HT1080 (cell line): ENCODE data around the gene NACC1. TPM values are rescaled to one million over a fixed set of nuclear protein-coding genes. Genes with fewer than 3 reads are reported as not detected.

Experiments
- DNase-seq: peaks from one replicate; pipeline ENCODE4 v3.0.0-alpha.2; 2015; ENCODE audit warnings: low read depth
- polyA plus RNA-seq, 2 experiments: library from polyadenylated mRNA; depleted of rRNA; stranded (reverse); fragments of >200 nt; gene quantifications; 2 replicates each; pipeline ENCODE4 v1.2.3, GENCODE V29; 2015
- total RNA-seq: library from RNA; depleted of rRNA; stranded (reverse); fragments of >200 nt; shearing (Covaris generic); gene quantifications from 2 replicates; pipeline ENCODE4 v1.2.3, GENCODE V29; 2014; rRNA removed

Gene NACC1
- 126 and 181 TPM in 2 replicates for total RNA-seq
- 83.7 and 86.1 TPM in 2 replicates for polyA plus RNA-seq (2015; cell fraction: cytosol; rRNA removed)
- polyA plus RNA-seq (2015; cell fraction: nucleus; rRNA removed): 52.1 and 55.6 TPM in 2 replicates

- peak; percentile 84 for DNase-seq
These were observed at the start of gene NACC1 for GRCh38 chr19:13117772-13118423. Gene NACC1 (plus strand): TSS chr19:13118264. CDS start chr19:13135208, 16,944 bp downstream.

DNA sequence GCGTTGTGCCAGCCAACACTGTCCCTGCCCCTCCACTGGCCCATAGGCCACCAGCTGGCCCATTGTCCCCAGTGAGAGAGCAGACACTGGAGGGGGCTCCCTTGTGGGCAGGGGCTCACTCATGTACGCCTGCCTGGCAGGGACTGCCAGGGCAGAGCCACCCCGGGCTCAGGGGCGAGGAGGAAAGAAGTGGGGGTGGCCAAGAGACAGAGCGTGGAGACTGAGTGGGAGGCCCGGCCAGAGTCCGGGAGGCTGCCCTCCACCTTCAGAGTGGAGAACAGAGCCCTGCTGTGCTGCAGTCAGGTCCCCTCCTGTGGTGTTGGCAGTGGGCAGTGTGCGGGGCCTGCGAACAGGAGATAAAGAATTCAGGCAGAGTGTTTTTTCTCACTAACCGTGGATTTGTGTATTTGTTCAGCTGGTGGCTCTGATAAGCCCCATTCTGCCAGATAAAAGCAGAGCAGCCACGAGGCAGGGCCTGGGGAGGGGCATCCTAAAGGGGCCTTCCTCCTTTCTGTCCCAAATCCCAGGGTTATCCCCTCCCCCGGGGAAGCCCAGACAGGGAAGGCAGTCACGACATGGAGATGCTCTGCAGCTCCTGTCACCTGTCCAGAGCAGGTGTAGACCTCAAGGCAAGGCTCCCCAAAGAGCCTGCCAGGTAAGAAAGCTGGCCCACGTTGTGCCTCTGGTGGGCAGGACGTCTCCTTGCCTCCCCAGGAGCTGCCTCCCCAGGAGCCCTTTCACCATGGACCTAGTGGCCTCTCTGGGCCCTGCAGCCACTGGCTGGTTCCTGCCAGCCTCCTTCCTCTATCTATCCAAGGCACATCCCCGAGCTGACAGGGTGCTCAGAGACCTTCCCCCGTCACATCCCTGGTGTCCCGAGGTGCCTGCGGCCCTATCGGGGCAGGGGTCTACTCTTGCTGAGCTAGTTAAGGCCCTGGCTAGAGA, 48.4 kb upstream of the NACC1 start:
- DNase-seq: no peak

GRCh38 chr19:13070425-13071140, 47.5 kb upstream of the NACC1 start:
- DNase-seq: no peak

GRCh38 chr19:13071444-13072187, 46.4 kb upstream of the NACC1 start:
- DNase-seq: no peak

- no peak for DNase-seq
These were observed 45.7 kb upstream of the NACC1 start for GRCh38 chr19:13072188-13072908.

- DNase-seq: no peak
These were observed 44.8 kb upstream of the NACC1 start for GRCh38 chr19:13073263-13073662.

GRCh38 chr19:13074378-13074777, 43.7 kb upstream of the NACC1 start:
- DNase-seq: no peak

- no peak for DNase-seq
These were observed 41.7 kb upstream of the NACC1 start for GRCh38 chr19:13076320-13076719.

DNA sequence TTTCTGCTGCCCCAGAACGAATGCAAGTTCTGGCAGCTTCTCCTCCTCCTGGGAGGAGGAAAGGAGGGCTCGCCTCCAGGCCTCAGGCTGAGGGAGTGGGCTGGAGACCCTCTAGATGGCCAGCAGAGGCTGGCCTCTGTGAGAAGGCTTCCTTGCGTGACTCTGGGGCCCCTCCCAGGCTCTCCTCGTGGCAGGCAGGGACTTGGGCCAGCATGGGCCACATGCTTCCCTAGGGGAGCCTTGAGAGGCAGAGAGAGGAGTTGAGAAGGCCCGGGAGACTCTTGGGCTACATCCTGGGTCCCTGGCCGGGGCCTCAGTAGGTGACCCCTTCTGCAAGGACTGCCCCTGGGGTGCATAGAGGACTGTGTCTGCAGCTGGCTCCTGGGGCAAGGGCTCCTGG, 41.3 kb upstream of the NACC1 start:
- DNase-seq: no peak

DNA sequence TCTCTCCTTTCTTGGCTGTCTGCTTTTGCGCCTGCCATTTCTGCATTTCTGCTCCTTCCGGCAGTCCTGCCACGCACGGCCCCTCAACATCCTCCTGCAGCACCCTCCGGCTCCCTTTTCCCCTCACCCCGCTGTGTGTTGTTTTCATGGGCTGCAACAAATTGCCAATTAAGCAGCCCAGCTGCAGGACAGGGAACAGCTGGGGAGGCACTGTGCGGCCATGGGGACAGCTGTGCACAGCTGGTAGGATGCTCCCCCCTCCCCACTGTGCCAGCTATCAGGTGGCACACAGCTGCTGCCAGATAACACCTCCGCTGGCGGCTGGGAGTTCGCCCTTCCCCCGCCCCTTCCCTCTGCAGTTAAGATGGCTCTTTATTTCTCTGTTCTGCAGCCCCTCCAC, 40.8 kb upstream of the NACC1 start:
- DNase-seq: no peak

- DNase-seq: no peak
These were observed 39.7 kb upstream of the NACC1 start for GRCh38 chr19:13078381-13078780.

- no peak for DNase-seq
These were observed 39.0 kb upstream of the NACC1 start for GRCh38 chr19:13078897-13079541.

DNA sequence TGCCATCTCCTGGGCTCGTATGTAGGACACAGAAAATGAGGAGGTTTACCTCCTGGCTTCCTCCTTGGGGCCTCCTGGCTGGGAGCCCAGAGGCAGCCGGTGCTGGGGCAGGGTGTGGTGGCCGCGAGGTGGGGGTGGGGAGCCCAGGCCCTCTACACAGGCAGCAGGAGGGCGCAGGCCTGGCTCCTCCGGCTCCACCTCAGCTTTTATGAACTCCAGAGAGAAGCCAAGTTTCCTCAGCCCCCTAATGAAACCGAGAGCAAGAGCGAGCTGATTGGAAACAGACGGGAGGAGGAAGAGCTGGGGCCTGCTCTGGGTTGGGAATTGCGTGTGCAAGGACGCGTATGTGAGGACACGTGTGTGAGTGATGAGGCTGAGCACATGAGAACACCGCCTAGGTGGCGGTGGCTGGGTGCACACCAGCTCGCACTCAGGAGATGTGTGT, 38.5 kb upstream of the NACC1 start:
- no peak for DNase-seq

DNA sequence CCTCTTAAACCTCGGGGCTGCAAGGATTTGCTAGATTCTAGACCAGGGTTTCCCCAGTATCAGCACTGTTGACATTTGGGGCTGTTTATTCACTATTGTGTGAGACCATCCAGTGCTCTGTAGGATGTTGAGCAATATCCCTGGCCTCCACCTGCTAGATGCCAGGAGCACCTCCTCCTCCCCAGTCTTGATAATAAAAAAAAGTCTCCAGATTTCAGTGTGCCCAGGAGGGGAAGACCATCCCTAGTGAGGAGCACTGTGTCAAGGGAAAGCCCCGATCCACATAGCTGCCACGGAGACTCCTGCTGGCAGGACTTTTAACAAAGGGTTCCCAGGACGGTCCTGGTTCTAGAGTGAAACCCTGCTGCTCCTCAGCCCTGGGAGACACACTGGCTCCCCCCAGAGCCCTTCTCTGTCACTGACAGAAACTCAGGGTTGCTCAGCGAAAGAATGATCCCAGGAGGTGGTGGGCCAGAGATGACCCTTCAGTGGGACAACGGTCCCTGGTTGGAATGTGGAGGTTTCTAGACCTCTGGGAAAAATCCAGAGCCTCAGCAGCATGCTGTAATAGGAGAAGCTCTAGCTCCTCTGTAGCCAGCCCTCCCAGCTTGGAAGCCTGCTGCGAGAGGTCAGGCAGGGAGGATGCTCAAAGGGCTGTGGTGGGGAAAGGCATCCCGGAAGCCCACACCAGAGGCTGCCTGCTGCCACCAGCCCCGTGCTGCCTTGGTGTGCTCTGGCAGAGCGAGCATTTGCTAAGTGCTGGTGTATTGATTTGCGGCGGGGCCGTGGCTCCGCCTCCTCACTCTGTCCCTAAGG, 35.7 kb upstream of the NACC1 start:
- DNase-seq: peak; percentile 38

GRCh38 chr19:13083008-13083404, 35.1 kb upstream of the NACC1 start:
- DNase-seq: no peak

DNA sequence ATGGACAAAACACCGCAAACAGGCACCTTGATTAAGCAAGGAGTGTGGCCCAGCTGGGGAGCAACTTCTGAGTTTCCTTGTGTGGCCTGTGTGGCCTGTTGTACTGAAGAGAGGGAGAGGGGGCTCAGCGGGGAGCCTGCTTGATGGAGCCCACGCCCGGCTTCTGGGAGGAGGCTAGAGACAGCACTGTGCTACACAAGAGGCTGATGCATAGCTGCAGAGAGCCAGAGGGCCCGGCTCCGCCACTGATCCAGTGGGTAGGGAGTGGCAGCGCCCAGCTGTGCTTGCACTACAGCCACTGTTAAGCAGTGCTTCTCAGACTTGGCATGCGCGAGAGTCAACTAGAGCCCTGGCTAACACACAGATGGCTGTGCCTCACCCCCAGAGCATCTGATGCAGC, 34.4 kb upstream of the NACC1 start:
- no peak for DNase-seq

DNA sequence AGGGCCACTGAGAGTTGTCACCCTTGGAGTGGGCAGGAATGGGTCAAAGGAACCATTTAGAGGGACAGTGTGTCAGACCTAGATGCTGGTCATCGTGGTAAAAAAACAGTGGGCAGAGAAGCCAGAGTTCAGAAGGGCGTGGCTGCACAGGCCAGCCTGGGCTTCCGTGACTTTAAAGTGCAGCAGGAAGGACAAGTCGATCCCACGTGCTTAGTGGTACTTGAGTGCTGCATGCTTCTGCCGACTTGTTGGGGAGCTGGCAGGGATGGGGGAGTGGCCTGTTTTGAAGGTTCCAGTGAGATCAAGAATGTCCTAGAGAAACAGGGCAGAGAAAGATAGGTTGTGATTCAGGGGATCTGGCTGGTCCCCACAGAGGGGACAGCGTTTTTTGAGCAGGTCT, 32.4 kb upstream of the NACC1 start:
- DNase-seq: no peak

- DNase-seq: no peak
These were observed 31.7 kb upstream of the NACC1 start for GRCh38 chr19:13086341-13086740.

- no peak for DNase-seq
These were observed 30.8 kb upstream of the NACC1 start for GRCh38 chr19:13087295-13087694.
